Measurements from ENCODE around the gene FAM53B.
"Not testable (repeated sequence)": the region's sequence is repeated elsewhere in the genome, so short reads cannot be mapped to it uniquely, and the experiment has no call there.

The FAM53B gene

DNA sequence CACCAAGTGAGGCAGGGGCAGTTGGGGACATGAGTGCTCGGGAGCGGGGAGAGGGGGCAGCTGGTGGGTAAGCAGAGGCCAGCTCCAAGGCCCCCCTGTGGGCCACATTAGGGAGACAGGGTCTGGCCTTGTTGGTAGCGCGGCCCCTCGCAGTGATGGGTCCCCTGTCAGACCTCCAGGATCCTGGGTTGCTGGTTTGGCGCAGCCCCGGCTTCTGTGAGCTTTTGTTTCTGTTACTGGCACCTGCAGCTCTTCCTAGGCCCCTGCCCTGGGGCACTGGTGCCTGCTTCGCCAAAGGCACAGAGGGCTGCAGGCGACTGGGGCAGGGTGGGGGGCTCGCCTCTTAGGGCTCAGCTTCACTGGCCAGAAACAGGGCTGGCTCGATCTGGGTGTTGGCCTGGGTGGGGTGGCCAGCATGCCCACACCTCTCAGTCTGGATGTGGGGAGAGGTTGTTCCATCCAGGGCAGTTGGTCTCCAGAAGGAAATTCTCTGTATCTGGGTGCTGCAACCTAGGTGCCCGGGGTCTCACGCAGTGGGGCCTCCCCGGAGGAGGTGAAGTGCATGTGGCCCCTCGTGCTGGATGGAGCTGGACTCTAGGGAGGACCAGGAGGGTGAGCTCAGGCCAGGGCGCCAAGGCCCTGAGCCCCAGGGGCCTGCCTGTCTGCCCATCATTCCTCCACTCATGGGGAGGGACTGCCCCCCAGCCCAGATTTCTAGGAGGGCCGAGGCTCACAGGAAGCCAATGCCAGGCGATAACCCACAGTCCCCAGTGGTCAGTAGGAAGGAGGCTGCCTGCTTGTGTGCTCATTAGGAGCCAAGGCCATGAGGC lies 143.9 kb downstream of the FAM53B start:
- DNase-seq (ENCODE audit: low read depth in 2 of 3, low spot score in 1 of 3) = no peak

- no peak for DNase-seq (ENCODE audit: low read depth in 2 of 3, low spot score in 1 of 3)
These were observed 144.6 kb downstream of the FAM53B start for GRCh38 chr10:124599588-124600050.

DNA sequence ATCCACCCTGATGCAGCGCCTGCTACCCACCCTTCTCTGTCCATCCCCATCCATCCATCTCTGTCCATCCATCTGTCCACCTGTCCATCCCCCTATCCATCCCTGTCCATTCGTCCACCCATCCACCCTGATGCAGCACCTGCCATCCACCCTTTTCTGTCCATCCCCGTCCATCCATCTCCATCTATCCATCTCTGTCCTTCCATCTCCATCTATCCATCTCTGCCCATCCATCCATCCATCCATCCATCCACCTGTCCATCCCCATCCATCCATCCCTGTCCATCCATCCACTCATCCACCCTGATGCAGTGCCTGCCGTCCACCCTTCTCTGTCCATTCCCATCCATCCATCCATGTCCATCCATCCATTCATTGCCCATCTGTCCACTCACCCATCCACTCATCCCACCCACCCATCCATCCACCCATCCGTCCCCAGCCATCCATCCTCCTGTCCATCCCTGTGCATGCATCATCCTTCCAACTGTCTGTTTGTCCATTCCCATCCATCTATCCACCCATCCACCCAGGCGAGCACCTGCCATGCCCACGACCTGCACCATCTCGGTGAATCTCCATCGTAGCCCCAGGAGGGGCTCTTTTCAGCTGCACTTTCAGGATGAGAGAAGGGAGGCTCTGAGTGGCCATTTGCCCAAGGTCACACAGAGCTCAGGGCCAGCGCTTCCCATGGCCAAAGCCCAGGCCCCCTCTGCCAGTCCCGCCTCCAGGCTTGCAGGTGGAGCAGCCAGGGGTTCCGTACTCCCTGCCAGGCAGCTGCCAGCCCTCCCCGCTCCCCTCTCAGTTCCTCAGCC lies 145.2 kb downstream of the FAM53B start:
- DNase-seq (ENCODE audit: low read depth in 2 of 3, low spot score in 1 of 3) = no peak

DNA sequence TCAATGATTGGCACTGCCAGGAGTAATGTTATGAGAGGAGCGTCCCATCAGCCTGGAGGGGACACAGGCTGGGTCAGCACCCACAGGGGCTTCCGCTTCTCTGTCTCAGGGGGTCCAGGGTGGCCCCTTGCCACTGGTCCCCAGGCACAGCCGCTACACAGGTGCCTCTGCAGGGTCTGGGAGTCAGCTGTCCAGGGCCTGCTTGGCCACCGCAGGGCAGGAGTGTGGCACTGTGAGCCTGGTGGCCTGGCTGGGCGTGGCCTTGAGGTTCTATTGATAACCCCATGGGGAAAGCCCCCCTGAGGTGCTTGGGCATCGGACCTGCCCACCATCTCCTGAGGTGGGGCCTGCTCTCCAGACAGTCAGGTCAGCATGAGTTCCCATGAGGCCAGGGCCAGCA lies 146.0 kb downstream of the FAM53B start:
- no peak for DNase-seq (ENCODE audit: low read depth in 2 of 3, low spot score in 1 of 3)

DNA sequence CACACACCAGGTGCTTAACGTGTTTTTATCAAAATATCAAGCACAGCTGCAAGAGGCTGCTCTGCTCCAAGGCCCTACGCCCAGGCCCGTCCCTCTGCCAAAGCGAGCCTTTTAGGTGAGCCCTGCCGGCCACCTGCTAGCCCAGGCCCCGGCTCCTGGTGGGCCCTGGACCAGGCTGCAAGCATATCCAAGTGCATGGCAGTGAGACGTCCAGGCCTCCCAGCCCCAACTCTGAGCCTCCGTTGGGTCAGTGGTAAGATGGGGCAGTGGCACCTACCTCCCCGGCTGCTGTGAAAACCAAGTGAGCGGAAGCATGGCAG lies 146.4 kb downstream of the FAM53B start:
- DNase-seq (ENCODE audit: low read depth in 2 of 3, low spot score in 1 of 3) = no peak

GRCh38 chr10:124596962-124597845 lies 147.0 kb downstream of the FAM53B start:
- no peak for DNase-seq (ENCODE audit: low read depth in 2 of 3, low spot score in 1 of 3)

GRCh38 chr10:124596116-124596785 lies 147.9 kb downstream of the FAM53B start:
- no peak for DNase-seq (ENCODE audit: low read depth in 2 of 3, low spot score in 1 of 3)

DNA sequence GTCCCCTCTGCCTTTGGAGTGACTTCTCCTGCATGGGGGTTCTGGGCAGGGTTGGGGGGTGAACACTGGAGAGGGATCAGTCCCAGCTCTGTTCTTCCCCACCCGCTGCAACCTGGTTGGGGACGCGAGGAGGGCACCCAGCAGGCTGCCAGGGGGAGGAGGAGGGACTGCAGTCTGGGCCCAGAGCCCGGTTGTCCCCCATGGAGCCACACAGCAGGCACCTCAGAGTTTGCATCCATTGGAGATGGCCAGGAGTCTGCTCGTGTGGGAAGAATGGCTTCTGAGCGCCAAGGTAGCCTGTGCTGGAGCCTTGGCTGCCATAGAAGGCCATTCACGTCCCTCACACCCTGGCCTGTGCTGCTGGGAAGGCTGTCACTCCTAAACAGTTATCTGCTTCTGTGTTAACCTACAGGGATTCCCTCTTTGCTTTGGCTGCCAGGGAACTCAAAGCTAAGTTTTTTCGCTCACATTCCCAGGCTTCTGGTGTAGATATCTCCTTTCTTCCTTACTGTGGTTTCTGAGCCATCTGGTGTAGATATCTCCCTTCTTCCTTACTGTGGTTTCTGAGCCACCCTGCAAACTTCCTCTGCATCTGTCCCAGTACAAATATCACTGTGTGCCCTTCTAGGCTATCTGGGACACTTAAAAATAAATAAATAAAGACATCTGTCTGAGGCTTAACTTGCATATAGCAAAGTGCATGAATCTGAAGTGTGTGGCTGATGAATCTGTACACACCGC lies 148.9 kb downstream of the FAM53B start:
- DNase-seq (ENCODE audit: low read depth in 2 of 3, low spot score in 1 of 3) = no peak

DNA sequence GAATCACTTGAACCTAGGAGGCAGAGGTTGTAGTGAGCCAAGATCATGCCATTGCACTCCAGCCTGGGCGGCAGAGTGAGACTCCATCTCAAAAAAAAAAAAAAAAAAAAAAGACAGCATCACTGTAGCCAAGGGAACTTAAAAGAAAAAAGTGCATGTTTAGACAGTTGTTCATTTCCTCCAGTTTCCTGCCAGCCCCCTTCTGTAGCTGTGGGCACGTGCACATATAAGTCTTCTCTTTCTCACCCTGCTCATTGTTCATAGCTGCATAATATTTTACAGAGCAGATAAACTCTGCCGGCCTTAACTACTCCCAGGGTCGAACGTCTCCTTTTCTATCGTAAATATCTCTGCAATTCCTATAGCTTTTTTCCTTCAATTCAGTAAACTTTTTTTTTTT lies 149.9 kb downstream of the FAM53B start:
- no peak for DNase-seq (ENCODE audit: low read depth in 2 of 3, low spot score in 1 of 3)

DNA sequence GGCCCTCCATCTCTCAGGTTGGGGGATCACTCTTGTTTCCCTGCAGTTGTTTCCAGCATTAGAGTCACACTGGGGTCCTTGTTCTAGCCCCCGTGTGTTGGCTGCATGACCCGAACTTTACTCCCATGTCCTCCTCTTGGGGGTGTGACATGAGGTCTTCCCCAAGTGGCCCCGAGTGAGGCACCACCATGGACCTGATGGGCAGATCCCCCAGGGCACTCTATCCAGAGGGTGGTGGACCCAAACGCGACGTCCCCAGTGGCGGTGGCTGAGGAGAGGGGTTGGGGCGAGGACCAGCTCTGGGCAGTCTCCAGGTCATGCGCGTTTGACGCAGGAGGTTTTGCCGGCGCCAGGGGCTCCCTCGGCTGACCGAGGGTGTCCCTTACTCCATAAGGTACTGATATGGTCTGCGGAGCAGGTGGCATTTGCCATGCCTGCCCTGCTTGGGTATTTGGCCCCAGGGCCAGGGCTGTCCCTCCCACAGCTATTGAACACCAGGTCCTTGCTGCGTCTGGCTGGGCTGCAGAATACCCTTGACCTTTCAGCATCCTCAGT lies 150.7 kb downstream of the FAM53B start:
- DNase-seq (ENCODE audit: low read depth in 2 of 3, low spot score in 1 of 3) = no peak

DNA sequence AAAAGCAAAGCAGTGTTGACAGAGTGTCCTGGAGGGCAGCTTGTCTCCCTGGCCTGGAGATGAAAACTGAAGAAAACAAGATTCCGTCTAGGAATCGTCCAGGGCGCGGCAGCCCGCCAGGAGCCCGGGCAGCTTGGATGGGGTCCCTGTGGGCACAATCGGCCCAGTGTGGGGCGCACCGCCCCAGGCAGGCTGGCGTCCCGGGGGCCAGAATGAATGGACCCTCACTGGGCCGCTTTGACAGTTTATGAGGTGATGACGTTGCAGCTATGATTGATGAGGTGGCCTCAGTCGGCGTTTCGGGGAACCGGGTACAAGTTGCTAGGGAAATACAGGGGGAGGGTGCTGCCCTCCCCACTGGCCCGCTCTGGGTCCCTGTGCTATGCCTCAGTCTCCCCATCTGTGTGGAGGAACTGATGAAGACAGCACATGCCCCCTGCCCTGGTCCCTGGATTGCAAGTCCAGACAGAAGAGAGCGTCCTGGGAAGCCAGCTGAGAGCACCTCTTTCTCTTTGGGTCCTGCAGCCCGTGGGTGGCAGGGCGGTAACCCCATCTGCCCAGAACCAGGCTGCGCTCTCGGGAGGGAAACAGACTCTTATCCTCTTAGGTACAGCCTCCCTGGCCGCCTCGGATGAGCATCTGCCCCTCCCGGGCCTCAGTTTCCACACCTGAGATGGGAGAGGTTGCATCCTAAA lies 151.3 kb downstream of the FAM53B start:
- DNase-seq (ENCODE audit: low read depth in 2 of 3, low spot score in 1 of 3) = no peak

GRCh38 chr10:124592101-124592500 lies 152.1 kb downstream of the FAM53B start:
- no peak for DNase-seq (ENCODE audit: low read depth in 2 of 3, low spot score in 1 of 3)

DNA sequence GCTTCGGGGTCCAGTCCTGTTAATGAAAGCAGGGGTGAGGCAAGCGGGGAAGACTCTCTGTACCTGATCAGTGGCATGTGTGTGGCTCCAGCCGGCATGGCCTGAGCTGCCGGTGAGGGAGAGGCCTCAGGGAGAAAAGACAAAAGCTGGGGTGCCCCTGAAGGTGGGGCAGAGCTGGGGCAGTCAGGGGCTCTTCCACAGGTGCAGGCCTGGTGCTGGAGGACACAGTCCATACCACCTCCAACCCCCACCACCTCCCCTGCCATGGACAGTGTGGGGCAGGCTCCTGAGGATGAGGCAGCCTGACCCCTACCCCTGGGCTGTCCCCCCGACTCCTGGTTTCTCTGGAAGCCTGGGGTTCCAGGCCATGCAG lies 153.1 kb downstream of the FAM53B start:
- no peak for DNase-seq (ENCODE audit: low read depth in 2 of 3, low spot score in 1 of 3)

- DNase-seq (ENCODE audit: low read depth in 2 of 3, low spot score in 1 of 3) = no peak
These were observed 153.7 kb downstream of the FAM53B start for GRCh38 chr10:124590216-124591122.

GRCh38 chr10:124589491-124590041 lies 154.6 kb downstream of the FAM53B start:
- no peak for DNase-seq (ENCODE audit: low read depth in 2 of 3, low spot score in 1 of 3)

- DNase-seq (ENCODE audit: low read depth in 2 of 3, low spot score in 1 of 3) = no peak
These were observed 155.3 kb downstream of the FAM53B start for GRCh38 chr10:124588736-124589490.

GRCh38 chr10:124588341-124588735 lies 155.8 kb downstream of the FAM53B start:
- DNase-seq (ENCODE audit: low read depth in 2 of 3, low spot score in 1 of 3) = not testable (repeated sequence)

Data from stimulated activated CD4-positive, alpha-beta T cell treated with anti-CD3 and anti-CD28 coated beads, Interleukin-12 subunit alpha, Interleukin-12 subunit beta, amount 100 ng/mL, for 48 hours (primary cell).